ENCODE measurements around the gene NPAS3. TPM values are rescaled to one million over a fixed set of nuclear protein-coding genes. Genes with fewer than 3 reads are reported as not detected.

The NPAS3 gene
- total RNA-seq, 1 donor from 2014 or later: 6.1 TPM

DNA sequence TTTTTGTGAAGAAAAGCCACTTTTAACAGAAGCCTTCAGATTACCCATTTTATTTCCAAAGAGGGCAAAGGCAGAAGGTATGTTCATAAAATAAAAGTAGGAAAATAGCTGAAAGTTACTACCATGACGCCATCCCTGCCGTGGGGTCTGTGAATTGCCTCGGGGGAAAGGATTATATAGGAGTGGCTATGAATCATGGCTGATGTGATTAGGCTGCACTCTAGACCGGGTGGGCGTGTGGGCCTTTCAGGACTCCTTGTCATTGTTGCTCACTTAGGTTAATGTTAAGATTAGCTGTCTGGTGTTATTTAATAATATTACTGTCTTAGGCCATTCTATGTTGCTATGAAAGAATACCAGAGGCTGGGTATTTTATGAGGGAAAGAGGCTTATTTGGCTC lies 816.7 kb downstream of the NPAS3 start:
- DNase-seq (ENCODE audit: low spot score, unreplicated experiment): no peak
- TF ChIP-seq, protein P1, sequence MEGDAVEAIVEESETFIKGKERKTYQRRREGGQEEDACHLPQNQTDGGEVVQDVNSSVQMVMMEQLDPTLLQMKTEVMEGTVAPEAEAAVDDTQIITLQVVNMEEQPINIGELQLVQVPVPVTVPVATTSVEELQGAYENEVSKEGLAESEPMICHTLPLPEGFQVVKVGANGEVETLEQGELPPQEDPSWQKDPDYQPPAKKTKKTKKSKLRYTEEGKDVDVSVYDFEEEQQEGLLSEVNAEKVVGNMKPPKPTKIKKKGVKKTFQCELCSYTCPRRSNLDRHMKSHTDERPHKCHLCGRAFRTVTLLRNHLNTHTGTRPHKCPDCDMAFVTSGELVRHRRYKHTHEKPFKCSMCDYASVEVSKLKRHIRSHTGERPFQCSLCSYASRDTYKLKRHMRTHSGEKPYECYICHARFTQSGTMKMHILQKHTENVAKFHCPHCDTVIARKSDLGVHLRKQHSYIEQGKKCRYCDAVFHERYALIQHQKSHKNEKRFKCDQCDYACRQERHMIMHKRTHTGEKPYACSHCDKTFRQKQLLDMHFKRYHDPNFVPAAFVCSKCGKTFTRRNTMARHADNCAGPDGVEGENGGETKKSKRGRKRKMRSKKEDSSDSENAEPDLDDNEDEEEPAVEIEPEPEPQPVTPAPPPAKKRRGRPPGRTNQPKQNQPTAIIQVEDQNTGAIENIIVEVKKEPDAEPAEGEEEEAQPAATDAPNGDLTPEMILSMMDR (IDR thresholded peaks at IDR 0.05; ENCODE audit: unreplicated experiment): no peak
- Mint-ChIP-seq H3K36me3 (ENCODE audit: insufficient read depth) (no peaks in the 10 kb centered on the region), H3K27ac (no peak overlapping the region), H3K27me3 (peaks cover 15% of the 10 kb centered on the region), H3K9me3 (ENCODE audit: low read depth) (peaks cover 3% of the 10 kb centered on the region), H3K4me3 (ENCODE audit: low read depth) (no peak overlapping the region), H3K4me1 (ENCODE audit: low read depth) (peaks cover 6% of the 10 kb centered on the region)

DNA sequence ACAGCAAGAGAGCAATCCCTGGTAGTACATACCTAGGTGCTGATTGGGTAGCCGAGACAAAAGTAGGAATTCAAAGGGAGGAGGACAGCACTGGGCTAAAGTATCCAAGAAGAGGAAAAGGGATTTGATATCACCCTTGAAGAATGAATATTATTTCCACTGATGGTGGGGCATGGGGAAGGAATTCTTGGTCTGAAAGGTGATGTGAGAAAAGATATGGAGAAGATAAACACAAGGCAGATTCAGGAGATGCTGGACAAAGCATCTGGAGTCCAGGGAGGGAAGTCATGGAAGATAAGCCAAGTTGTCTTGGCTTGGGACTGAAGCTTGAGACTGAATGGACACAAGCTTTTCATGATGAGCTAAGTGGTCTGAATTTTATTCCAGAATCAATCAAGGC lies 818.2 kb downstream of the NPAS3 start:
- peaks cover 15% of the 10 kb centered on the region for H3K27me3 Mint-ChIP-seq
- no peaks in the 10 kb centered on the region for H3K4me1 Mint-ChIP-seq (ENCODE audit: low read depth)
- no peak overlapping the region for H3K27ac Mint-ChIP-seq

DNA sequence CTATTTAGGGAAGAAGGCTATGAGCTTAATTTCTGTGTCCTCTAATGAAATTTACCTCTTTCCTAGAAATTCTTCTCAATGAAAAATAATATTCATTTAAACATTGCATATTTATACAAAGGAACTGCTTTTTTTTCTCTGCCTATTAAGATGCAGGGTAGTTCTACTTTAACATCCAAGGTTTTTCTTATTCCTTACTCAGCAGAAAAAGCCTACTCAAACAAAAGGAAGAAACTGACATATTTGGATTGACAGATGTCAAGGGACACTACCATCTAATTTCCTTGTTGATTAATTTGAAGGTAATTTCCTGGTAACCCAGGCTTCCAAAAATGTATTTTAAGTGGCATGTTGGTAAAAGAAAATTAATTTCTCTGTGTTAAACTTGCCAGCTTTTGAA lies 819.9 kb downstream of the NPAS3 start:
- no peak overlapping the region for H3K27ac Mint-ChIP-seq
- H3K4me3 Mint-ChIP-seq (ENCODE audit: low read depth): no peak overlapping the region
- no peaks in the 10 kb centered on the region for H3K36me3 Mint-ChIP-seq (ENCODE audit: insufficient read depth)
- H3K27me3 Mint-ChIP-seq: peaks cover 20% of the 10 kb centered on the region
- DNase-seq (ENCODE audit: low spot score, unreplicated experiment): no peak
- H3K9me3 Mint-ChIP-seq (ENCODE audit: low read depth): peaks cover 3% of the 10 kb centered on the region
- H3K4me1 Mint-ChIP-seq (ENCODE audit: low read depth): no peaks in the 10 kb centered on the region
- TF ChIP-seq, protein P1 (IDR thresholded peaks at IDR 0.05; ENCODE audit: unreplicated experiment): no peak

More for the DNA sequence above, 818.2 kb downstream of the NPAS3 start:
- Mint-ChIP-seq H3K9me3 (ENCODE audit: low read depth) (peaks cover 3% of the 10 kb centered on the region), H3K36me3 (ENCODE audit: insufficient read depth) (no peaks in the 10 kb centered on the region), H3K4me3 (ENCODE audit: low read depth) (no peak overlapping the region)
- DNase-seq (ENCODE audit: low spot score, unreplicated experiment): no peak
- TF ChIP-seq, protein P1 (IDR thresholded peaks at IDR 0.05; ENCODE audit: unreplicated experiment): no peak

DNA sequence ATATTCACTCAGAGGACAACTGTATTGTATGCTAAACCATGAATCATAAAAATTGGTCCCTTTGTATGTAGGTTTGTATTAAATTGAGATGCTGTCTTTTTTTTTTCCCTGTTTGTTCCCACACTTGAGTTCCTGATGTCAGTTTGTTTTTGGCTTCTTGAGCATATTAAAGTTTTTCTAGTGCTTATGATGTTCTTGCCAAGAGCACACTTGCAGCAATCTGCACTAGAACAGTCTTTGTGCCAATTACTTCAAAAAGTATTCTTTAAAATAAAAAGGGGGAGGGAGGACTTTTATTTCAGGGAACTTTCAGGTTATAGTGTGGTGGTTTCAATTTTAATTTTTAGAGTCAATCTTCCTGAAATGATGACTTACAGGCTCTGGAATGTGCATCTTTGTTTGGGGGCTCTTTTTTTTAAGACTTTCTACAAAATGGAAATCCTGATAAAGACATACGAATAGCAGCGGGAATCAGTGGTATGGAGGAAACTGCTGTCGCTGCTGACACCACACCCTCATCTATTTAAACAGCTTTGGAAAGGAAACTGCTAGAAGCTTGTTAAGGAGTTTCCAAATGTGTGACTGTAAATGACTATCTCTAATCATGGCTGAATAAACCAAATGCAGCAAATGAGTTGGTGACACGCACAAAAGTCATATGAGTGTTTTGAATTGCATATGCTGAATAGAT lies 823.6 kb downstream of the NPAS3 start:
- peaks cover 5% of the 10 kb centered on the region for H3K4me1 Mint-ChIP-seq (ENCODE audit: low read depth)

DNA sequence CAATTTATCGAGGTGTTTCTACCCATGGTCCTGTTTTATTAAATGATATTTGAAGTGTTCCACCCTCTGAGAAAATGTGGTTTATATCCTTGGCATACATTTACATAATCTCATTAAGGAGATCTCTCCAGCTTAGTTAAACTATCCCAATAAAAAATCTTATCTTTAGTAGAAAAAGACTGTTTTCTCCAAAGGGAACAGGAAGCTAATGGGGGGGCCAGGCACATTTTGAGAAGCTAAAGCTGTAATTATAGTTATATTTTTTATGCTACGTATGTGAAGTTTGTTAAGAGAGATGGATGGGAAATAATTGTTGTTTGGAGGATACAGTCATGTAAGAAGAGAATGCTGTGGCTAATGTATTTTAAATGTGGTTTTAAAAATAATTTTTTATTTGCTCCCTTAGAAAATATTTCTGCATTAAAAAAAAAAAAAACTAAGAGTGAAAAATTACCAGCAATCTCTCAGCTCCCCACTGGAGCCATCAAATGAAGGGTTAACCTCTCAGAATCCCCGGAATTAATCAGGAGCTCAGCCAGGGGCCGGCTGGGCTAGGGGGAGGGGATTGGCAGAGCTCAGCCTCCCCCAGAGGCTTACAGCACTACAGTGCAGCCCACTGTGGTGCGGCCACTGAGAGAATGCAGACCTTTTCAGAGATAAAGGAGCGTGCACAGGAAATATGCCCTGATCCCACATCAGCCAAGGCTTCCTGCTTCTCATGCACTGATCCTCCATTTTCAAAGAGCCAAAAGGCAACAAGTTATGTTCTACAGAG lies 826.4 kb downstream of the NPAS3 start:
- TF ChIP-seq, protein P1 (IDR thresholded peaks at IDR 0.05; ENCODE audit: unreplicated experiment): no peak

More for the DNA sequence above, 823.6 kb downstream of the NPAS3 start:
- DNase-seq (ENCODE audit: low spot score, unreplicated experiment): no peak
- TF ChIP-seq, protein P1 (IDR thresholded peaks at IDR 0.05; ENCODE audit: unreplicated experiment): no peak
- H3K9me3 Mint-ChIP-seq (ENCODE audit: low read depth): no peaks in the 10 kb centered on the region
- H3K4me3 Mint-ChIP-seq (ENCODE audit: low read depth): no peak overlapping the region
- no peak overlapping the region for H3K27ac Mint-ChIP-seq
- no peaks in the 10 kb centered on the region for H3K36me3 Mint-ChIP-seq (ENCODE audit: insufficient read depth)
- H3K27me3 Mint-ChIP-seq: peaks cover 19% of the 10 kb centered on the region

More for the DNA sequence above, 826.4 kb downstream of the NPAS3 start:
- peaks cover 25% of the 10 kb centered on the region for H3K27me3 Mint-ChIP-seq
- no peak for DNase-seq (ENCODE audit: low spot score, unreplicated experiment)
- peaks cover 5% of the 10 kb centered on the region for H3K4me1 Mint-ChIP-seq (ENCODE audit: low read depth)
- H3K27ac Mint-ChIP-seq: no peak overlapping the region
- no peaks in the 10 kb centered on the region for H3K9me3 Mint-ChIP-seq (ENCODE audit: low read depth)
- no peaks in the 10 kb centered on the region for H3K36me3 Mint-ChIP-seq (ENCODE audit: insufficient read depth)
- H3K4me3 Mint-ChIP-seq (ENCODE audit: low read depth): no peak overlapping the region

All from progenitor cell of endocrine pancreas (in vitro differentiated cells).